SK-N-MC (cell line): ENCODE results near the gene C1QTNF1.

Experiments
- EZH2 ChIP-seq: fragments of 200-600 bp; sonication (generic); IDR thresholded peaks from one replicate; pipeline ENCODE4 v1.6.1; 2017; ENCODE audit warnings: antibody characterized with exemption
- POLR2AphosphoS5 ChIP-seq: IDR thresholded peaks from 2 replicates; pipeline ENCODE4 v1.6.1; 2012; ENCODE audit warnings: mild to moderate bottlenecking, low read depth, low read length, borderline replicate concordance

- TF ChIP-seq POLR2AphosphoS5: no peak
- TF ChIP-seq EZH2: no peak
Measured at GRCh38 chr17:79073706-79074088, 49.7 kb downstream of the C1QTNF1 start.
